GDM1 (cell line): ENCODE data around the gene LRRFIP2.
"Not testable (repeated sequence)": the region's sequence is repeated elsewhere in the genome, so short reads cannot be mapped to it uniquely, and the experiment has no call there.

ENCODE experiments used
- DNase-seq: peaks from one replicate; lab custom pipeline; 2025; lab: John Stamatoyannopoulos, UW

The LRRFIP2 gene

GRCh38 chr3:37183976-37184375 lies 9.6 kb upstream of the LRRFIP2 start:
- no peak for DNase-seq

GRCh38 chr3:37183375-37183831 lies 9.0 kb upstream of the LRRFIP2 start:
- DNase-seq, result no peak

- no peak for DNase-seq
Observed at GRCh38 chr3:37182816-37183215, 8.4 kb upstream of the LRRFIP2 start.

GRCh38 chr3:37181756-37182155 lies 7.4 kb upstream of the LRRFIP2 start:
- DNase-seq, result no peak

GRCh38 chr3:37179144-37179967 lies 5.0 kb upstream of the LRRFIP2 start:
- no peak for DNase-seq

- no peak for DNase-seq
Observed at GRCh38 chr3:37173806-37174205, 576 bp downstream of the LRRFIP2 start.

GRCh38 chr3:37171144-37171543 lies 3.2 kb downstream of the LRRFIP2 start:
- peak; percentile 95 for DNase-seq

- DNase-seq, result no peak
Observed at GRCh38 chr3:37170513-37170912, 3.9 kb downstream of the LRRFIP2 start.

GRCh38 chr3:37170060-37170459 lies 4.3 kb downstream of the LRRFIP2 start:
- DNase-seq, result no peak

- no peak for DNase-seq
Observed at GRCh38 chr3:37168896-37169295, 5.5 kb downstream of the LRRFIP2 start.

GRCh38 chr3:37163262-37164015 lies 10.9 kb downstream of the LRRFIP2 start:
- peak; percentile 34 for DNase-seq

GRCh38 chr3:37162501-37163245 lies 11.7 kb downstream of the LRRFIP2 start:
- DNase-seq, result no peak

GRCh38 chr3:37161351-37161750 lies 13.0 kb downstream of the LRRFIP2 start:
- DNase-seq, result no peak

GRCh38 chr3:37155782-37156181 lies 18.6 kb downstream of the LRRFIP2 start:
- no peak for DNase-seq

- DNase-seq, result no peak
Observed at GRCh38 chr3:37154668-37155314, 19.6 kb downstream of the LRRFIP2 start.

GRCh38 chr3:37150621-37151020 lies 23.8 kb downstream of the LRRFIP2 start:
- no peak for DNase-seq

- no peak for DNase-seq
Observed at GRCh38 chr3:37149257-37149656, 25.1 kb downstream of the LRRFIP2 start.

- no peak for DNase-seq
Observed at GRCh38 chr3:37148208-37148607, 26.2 kb downstream of the LRRFIP2 start.

- DNase-seq, result no peak
Observed at GRCh38 chr3:37147666-37148065, 26.7 kb downstream of the LRRFIP2 start.

GRCh38 chr3:37146927-37147326 lies 27.5 kb downstream of the LRRFIP2 start:
- DNase-seq, result not testable (repeated sequence)

GRCh38 chr3:37145611-37146010 lies 28.8 kb downstream of the LRRFIP2 start:
- no peak for DNase-seq

- DNase-seq, result no peak
Observed at GRCh38 chr3:37144806-37145205, 29.6 kb downstream of the LRRFIP2 start.
